DND-41 (cell line): ENCODE data around the gene SMIM11.

ENCODE experiments used
- ATAC-seq: fragments of 200-7000 bp; cut with Tn5 transposase; 3 replicates; pipeline ENCODE4 v1.9.1; 2021; ENCODE audit warnings: low read depth; ENCODE audit not compliant: insufficient read depth
- DNase-seq: peaks from one replicate; pipeline ENCODE4 v3.0.0-alpha.2; 2020
- H2AFZ ChIP-seq: 2 replicates; pipeline ENCODE4 v1.6.0; 2012; ENCODE audit warnings: low read depth, low read length
- H3K27ac ChIP-seq: 2 replicates; pipeline ENCODE4 v1.5.1; 2012; ENCODE audit warnings: low read length, inconsistent platforms
- H3K27me3 ChIP-seq: fragments of 200-600 bp; sonication (generic); 2 replicates; pipeline ENCODE4 v1.6.0; 2012; ENCODE audit warnings: low read length, mild to moderate bottlenecking, inconsistent platforms; ENCODE audit not compliant: insufficient read depth, poor library complexity
- H3K36me3 ChIP-seq: 2 replicates; pipeline ENCODE4 v1.5.1; 2012; ENCODE audit warnings: low read length, inconsistent platforms; ENCODE audit not compliant: insufficient read depth
- H3K4me1 ChIP-seq: 2 replicates; pipeline ENCODE4 v1.5.1; 2012; ENCODE audit warnings: mild to moderate bottlenecking, low read length; ENCODE audit not compliant: insufficient read depth
- H3K4me2 ChIP-seq: 2 replicates; pipeline ENCODE4 v1.6.0; 2012; ENCODE audit warnings: mild to moderate bottlenecking, moderate library complexity, low read length, inconsistent platforms; ENCODE audit not compliant: insufficient read depth
- H3K4me3 ChIP-seq, 2 experiments: fragments of 200-600 bp in 1 of 2; shearing (Covaris generic) in 1 of 2; 2 replicates each; pipeline ENCODE4 v1.5.1; 2012 to 2016; ENCODE audit warnings: inconsistent platforms in 2 of 2, low read length in 2 of 2, mild to moderate bottlenecking in 2 of 2, low read depth in 1 of 2, moderate library complexity in 1 of 2
- H3K79me2 ChIP-seq: 2 replicates; pipeline ENCODE4 v1.6.0; 2012; ENCODE audit warnings: low read length, inconsistent platforms; ENCODE audit not compliant: insufficient read depth
- H3K9ac ChIP-seq: 2 replicates; pipeline ENCODE4 v1.6.0; 2012; ENCODE audit warnings: low read depth, mild to moderate bottlenecking, inconsistent platforms, low read length, moderate library complexity
- H3K9me3 ChIP-seq: 2 replicates; pipeline ENCODE4 v1.5.1; 2012; ENCODE audit warnings: low read length, moderate library complexity, mild to moderate bottlenecking, inconsistent platforms; ENCODE audit not compliant: insufficient read depth, severe bottlenecking
- H4K20me1 ChIP-seq: 2 replicates; pipeline ENCODE4 v1.6.0; 2012; ENCODE audit warnings: low read length; ENCODE audit not compliant: insufficient read depth
- CTCF ChIP-seq: IDR thresholded peaks from 2 replicates; pipeline ENCODE4 v1.5.1; 2012; ENCODE audit warnings: borderline replicate concordance, low read length, moderate library complexity, mild to moderate bottlenecking; ENCODE audit not compliant: poor library complexity, severe bottlenecking; ENCODE audit errors: extremely low read depth
- EZH2 ChIP-seq: IDR thresholded peaks from 3 replicates; pipeline ENCODE4 v1.6.1; 2012; ENCODE audit warnings: borderline replicate concordance, low read depth, mild to moderate bottlenecking, moderate library complexity, low read length, inconsistent platforms; ENCODE audit not compliant: severe bottlenecking

The SMIM11 gene

GRCh38 chr21:34337741-34338140 is 37.6 kb upstream of the SMIM11 start:
- H3K27ac ChIP-seq: no peak overlapping the region
- no peak overlapping the region for H3K4me2 ChIP-seq
- H4K20me1 ChIP-seq: no peaks in the 10 kb centered on the region
- no peaks in the 10 kb centered on the region for H3K27me3 ChIP-seq
- H3K9me3 ChIP-seq: no peaks in the 10 kb centered on the region
- TF ChIP-seq EZH2: no peak
- TF ChIP-seq CTCF: no peak
- no peaks in the 10 kb centered on the region for H3K79me2 ChIP-seq
- no peaks in the 10 kb centered on the region for H3K36me3 ChIP-seq
- DNase-seq (peak; percentile 17), ATAC-seq (no peak)
- H3K4me1 ChIP-seq: no peaks in the 10 kb centered on the region
- H3K9ac ChIP-seq: no peak overlapping the region
- H3K4me3 ChIP-seq: no peak overlapping the region
- no peak overlapping the region for H2AFZ ChIP-seq

- Histone ChIP-seq H3K36me3 (no peaks in the 10 kb centered on the region), H3K9me3 (no peaks in the 10 kb centered on the region), H3K9ac (no peak overlapping the region), H3K79me2 (no peaks in the 10 kb centered on the region), H3K27me3 (no peaks in the 10 kb centered on the region), H3K4me3 (no peak overlapping the region), H3K27ac (no peak overlapping the region), H2AFZ (no peak overlapping the region), H4K20me1 (no peaks in the 10 kb centered on the region), H3K4me1 (no peaks in the 10 kb centered on the region), H3K4me2 (no peak overlapping the region)
- ATAC-seq: no peak
- DNase-seq: no peak
- no peak for TF ChIP-seq EZH2
- no peak for TF ChIP-seq CTCF
Observed at GRCh38 chr21:34338226-34338625, 37.1 kb upstream of the SMIM11 start.

- Histone ChIP-seq H3K79me2 (no peaks in the 10 kb centered on the region), H3K4me3 (no peak overlapping the region), H3K9ac (no peak overlapping the region), H3K27ac (no peak overlapping the region), H2AFZ (no peak overlapping the region), H3K27me3 (no peaks in the 10 kb centered on the region), H3K4me1 (no peaks in the 10 kb centered on the region), H3K4me2 (no peak overlapping the region), H3K36me3 (no peaks in the 10 kb centered on the region), H4K20me1 (no peaks in the 10 kb centered on the region), H3K9me3 (no peaks in the 10 kb centered on the region)
- DNase-seq: no peak
- no peak for TF ChIP-seq EZH2
- no peak for TF ChIP-seq CTCF
- peak; percentile 55; the same call in 1 of the 3 replicates for ATAC-seq
Observed at GRCh38 chr21:34340061-34340460, 35.2 kb upstream of the SMIM11 start.

- H3K27me3 ChIP-seq: no peaks in the 10 kb centered on the region
- H3K9ac ChIP-seq: no peak overlapping the region
- H3K27ac ChIP-seq: no peak overlapping the region
- H4K20me1 ChIP-seq: no peaks in the 10 kb centered on the region
- DNase-seq (no peak), ATAC-seq (no peak)
- H3K4me3 ChIP-seq: no peak overlapping the region
- H3K9me3 ChIP-seq: no peaks in the 10 kb centered on the region
- H3K4me1 ChIP-seq: no peaks in the 10 kb centered on the region
- H3K4me2 ChIP-seq: no peak overlapping the region
- H3K79me2 ChIP-seq: no peaks in the 10 kb centered on the region
- H2AFZ ChIP-seq: no peak overlapping the region
- TF ChIP-seq CTCF (no peak), EZH2 (no peak)
- no peaks in the 10 kb centered on the region for H3K36me3 ChIP-seq
Observed at GRCh38 chr21:34342476-34342875, 32.8 kb upstream of the SMIM11 start.
